Endometrial microvascular endothelial cells (primary cell): Measurements from ENCODE around the gene FBXL22. TPM values are rescaled to one million over a fixed set of nuclear protein-coding genes. Genes with fewer than 3 reads are reported as not detected.
"Not testable (repeated sequence)": the region's sequence is repeated elsewhere in the genome, so short reads cannot be mapped to it uniquely, and the experiment has no call there.

Source experiments
- in situ Hi-C: cut with HindIII; loops from 2 replicates; pipeline ENCODE4 v1.10.0; 2017; ENCODE audit warnings: low sequenced_read_pairs, low pct_unique_long_range_greater_than_20kb; ENCODE audit errors: inconsistent ontology term
- total RNA-seq: library from RNA; depleted of rRNA; stranded (reverse); fragments of >200 nt; gene quantifications from one replicate; pipeline ENCODE4 v1.2.3, GENCODE V29; 2015; ENCODE audit errors: inconsistent ontology term

FBXL22 gene
- total RNA-seq, 1 donor from 2014 or later = not detected

GRCh38 chr15:63606308-63606707, 9.1 kb downstream of the FBXL22 start:
- in situ Hi-C loops = no loop called here

- in situ Hi-C loops = no loop called here
Observed at GRCh38 chr15:63608989-63609388, 11.8 kb downstream of the FBXL22 start.

- in situ Hi-C loops = no loop called here
Observed at GRCh38 chr15:63609448-63609847, 12.3 kb downstream of the FBXL22 start.

- in situ Hi-C loops = no loop called here
Observed at GRCh38 chr15:63610209-63610841, 13.1 kb downstream of the FBXL22 start.

GRCh38 chr15:63611177-63611576, 14.0 kb downstream of the FBXL22 start:
- in situ Hi-C loops = no loop called here

GRCh38 chr15:63612300-63612699, 15.1 kb downstream of the FBXL22 start:
- in situ Hi-C loops = no loop called here

- in situ Hi-C loops = no loop called here
Observed at GRCh38 chr15:63615935-63616334, 18.7 kb downstream of the FBXL22 start.

GRCh38 chr15:63617147-63617546, 20.0 kb downstream of the FBXL22 start:
- in situ Hi-C loops = not testable (repeated sequence)

- in situ Hi-C loops = not testable (repeated sequence)
Observed at GRCh38 chr15:63617627-63618026, 20.4 kb downstream of the FBXL22 start.

- in situ Hi-C loops = not testable (repeated sequence)
Observed at GRCh38 chr15:63620760-63621159, 23.6 kb downstream of the FBXL22 start.

- in situ Hi-C loops = no loop called here
Observed at GRCh38 chr15:63623232-63623969, 26.2 kb downstream of the FBXL22 start.

GRCh38 chr15:63626955-63627354, 29.8 kb downstream of the FBXL22 start:
- in situ Hi-C loops = no loop called here

- in situ Hi-C loops = no loop called here
Observed at GRCh38 chr15:63628123-63628822, 31.1 kb downstream of the FBXL22 start.

GRCh38 chr15:63630036-63630751, 33.0 kb downstream of the FBXL22 start:
- in situ Hi-C loops = no loop called here

GRCh38 chr15:63633312-63633711, 36.1 kb downstream of the FBXL22 start:
- in situ Hi-C loops = no loop called here

GRCh38 chr15:63634154-63634553, 37.0 kb downstream of the FBXL22 start:
- in situ Hi-C loops = no loop called here

- in situ Hi-C loops = no loop called here
Observed at GRCh38 chr15:63636518-63637061, 39.4 kb downstream of the FBXL22 start.

GRCh38 chr15:63638839-63639238, 41.7 kb downstream of the FBXL22 start:
- in situ Hi-C loops = no loop called here

GRCh38 chr15:63640146-63640545, 43.0 kb downstream of the FBXL22 start:
- in situ Hi-C loops = no loop called here
